Activated gamma-delta T cell treated with Interleukin-2 at 50 U/mL for 16 hours (primary cell): ENCODE data around the gene HOXB4.

Experiments used
- DNase-seq: peaks from one replicate; pipeline ENCODE4 v3.0.0-alpha.2; 2020

Gene HOXB4

GRCh38 chr17:48577946-48578615, at the start of gene HOXB4:
Gene HOXB4, minus strand, starts transcription at chr17:48578350. Its CDS starts 31 bp downstream, at chr17:48578319.
- DNase-seq, result peak; percentile 54

DNA sequence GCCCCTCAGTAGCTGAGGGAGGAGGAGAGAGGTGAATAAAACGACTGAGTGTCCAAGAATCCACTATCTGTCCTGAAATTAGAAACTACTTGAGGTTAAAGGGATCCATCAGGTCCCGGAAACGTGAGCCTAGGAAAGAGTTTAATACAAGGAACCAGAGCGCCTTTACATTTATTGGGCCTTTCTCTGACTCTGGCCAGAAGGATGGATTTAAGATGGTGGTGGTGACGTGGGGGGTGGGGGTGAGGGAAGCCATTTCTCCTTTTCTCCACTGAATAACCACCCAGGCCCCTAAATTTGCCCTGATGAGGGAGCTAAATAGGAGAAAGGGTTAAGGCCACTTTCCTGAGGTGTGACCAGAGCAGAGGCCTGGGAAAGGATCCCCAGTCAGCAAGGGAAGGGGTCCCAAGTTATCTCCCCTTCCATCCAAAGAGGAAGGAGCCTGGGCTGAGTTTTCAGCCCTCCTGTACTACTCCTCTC, 49.0 kb upstream of the HOXB4 start:
- no peak for DNase-seq

DNA sequence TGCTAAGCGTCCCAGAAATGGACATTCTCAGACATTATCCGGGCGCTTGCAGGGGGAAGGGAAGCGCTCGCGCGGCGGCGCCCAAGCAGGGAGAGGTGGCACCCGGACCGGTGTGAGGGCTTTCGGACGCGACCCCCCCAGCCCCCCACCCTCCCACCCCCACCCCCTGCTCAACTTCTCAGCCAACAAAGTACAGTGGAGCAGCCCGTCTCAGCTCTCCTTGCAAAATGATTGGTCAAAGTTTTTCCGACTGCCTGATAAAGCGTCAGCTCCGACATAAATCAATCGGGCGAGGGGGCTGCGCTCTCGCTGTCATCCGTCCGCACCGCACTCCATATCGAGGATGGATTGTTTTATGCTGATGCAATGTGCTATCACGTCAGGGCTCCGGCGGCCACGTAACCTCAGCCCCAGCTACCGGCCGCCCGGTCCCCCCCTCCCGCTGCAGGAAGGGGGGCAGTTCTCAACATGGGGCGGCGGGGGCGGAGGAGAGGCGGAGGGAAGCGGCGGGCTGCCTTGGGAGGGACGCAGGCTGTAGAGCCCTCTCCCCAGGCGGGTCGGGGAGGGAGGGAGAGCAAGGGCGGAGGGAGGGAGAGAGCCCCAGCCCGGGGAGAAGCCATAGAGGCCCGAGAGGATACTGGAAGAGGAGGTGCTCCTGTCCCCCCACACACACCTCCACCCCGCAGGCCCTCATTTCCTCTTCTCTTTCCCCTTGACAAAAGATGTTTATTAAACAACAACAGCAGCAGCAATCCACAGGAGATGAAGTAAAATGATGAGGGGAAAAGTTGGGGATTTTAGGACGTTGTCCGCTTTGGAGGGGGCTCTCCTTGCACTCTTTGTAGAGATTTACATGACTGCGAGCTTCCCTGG, 48.3 kb upstream of the HOXB4 start, which contains the start of gene HOXB9:
Gene HOXB9 (minus strand): TSS at position 114 of the 873 bp plus-strand sequence. CDS start 89 bp downstream, at position 25.
- peak; percentile 42 for DNase-seq

DNA sequence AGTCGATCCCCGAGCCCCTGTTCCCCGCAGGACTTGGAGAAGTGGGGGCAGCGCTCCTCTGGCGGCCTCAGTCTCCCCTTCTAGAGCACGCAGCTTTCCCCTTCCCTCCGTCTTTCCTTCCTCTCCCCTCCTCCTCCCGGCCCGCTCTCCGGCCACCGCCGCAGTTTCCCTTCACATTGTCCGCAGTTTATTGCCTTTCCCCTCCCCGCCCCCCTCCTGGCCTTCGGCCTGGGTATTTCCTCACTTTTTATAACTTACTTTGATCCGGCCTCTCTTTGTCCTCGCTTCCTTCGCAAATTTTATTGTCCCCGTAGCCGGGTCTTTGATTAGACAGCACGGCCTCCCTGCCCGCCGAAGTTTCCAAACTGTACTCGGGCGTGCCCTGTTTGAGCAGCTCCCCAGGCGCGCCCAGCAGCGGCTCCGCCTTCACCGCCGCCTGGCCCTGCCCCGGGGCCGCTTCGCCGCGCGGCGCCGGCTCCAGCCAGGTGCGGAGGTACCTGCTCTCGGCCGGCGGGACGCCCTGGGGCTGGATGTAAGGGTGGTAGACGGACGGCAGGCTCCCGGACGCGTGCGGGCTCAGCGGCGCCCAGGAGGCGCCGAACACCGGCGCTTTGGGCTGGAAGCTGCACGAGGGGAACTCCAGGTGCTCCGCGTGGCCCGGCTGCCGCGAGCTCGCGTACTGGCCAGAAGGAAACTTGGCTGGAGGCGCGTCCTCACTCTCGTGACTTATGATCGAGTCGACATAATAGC, 47.5 kb upstream of the HOXB4 start:
- no peak for DNase-seq

- no peak for DNase-seq
These were observed 46.7 kb upstream of the HOXB4 start for GRCh38 chr17:48624544-48625494.

DNA sequence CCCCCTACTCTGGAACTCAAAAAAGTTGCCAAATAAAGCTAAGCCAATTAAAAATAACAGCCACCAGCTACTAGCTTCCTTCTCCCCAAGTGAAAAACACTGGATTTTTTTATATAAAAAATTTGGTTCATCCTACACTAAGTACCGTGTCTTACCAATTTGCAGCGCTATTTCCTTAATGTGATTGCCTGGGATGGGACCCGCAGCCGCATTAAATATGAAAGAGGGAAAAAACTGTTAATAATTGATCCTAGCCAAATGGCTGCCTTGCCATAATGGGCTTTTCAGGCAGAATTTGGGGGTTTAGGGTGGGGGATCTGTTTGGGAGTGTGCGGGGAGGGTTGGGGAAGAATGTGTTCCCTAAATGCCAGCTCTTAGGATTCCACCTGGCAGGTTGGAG, 46.0 kb upstream of the HOXB4 start:
- no peak for DNase-seq

DNA sequence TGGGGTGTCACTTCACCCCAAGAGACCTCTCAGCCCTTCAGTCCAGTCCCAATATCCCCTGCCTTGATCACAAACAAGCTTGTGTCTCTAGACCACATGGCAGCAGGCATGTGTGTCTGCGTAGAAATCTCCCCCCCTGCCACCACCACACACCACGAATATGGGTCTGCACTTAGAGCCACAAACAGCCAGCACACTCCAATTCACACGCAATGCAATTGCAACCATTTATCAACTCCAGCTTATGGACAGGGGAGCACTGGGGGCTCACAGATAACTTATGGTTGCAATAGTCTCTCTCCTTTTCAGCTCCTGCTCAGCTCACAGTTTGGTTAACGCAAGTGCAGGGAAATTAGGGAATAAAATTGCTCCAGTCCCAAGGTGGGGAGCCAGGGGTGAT, 45.4 kb upstream of the HOXB4 start:
- no peak for DNase-seq

GRCh38 chr17:48622857-48623256, 44.7 kb upstream of the HOXB4 start:
- DNase-seq, result no peak

DNA sequence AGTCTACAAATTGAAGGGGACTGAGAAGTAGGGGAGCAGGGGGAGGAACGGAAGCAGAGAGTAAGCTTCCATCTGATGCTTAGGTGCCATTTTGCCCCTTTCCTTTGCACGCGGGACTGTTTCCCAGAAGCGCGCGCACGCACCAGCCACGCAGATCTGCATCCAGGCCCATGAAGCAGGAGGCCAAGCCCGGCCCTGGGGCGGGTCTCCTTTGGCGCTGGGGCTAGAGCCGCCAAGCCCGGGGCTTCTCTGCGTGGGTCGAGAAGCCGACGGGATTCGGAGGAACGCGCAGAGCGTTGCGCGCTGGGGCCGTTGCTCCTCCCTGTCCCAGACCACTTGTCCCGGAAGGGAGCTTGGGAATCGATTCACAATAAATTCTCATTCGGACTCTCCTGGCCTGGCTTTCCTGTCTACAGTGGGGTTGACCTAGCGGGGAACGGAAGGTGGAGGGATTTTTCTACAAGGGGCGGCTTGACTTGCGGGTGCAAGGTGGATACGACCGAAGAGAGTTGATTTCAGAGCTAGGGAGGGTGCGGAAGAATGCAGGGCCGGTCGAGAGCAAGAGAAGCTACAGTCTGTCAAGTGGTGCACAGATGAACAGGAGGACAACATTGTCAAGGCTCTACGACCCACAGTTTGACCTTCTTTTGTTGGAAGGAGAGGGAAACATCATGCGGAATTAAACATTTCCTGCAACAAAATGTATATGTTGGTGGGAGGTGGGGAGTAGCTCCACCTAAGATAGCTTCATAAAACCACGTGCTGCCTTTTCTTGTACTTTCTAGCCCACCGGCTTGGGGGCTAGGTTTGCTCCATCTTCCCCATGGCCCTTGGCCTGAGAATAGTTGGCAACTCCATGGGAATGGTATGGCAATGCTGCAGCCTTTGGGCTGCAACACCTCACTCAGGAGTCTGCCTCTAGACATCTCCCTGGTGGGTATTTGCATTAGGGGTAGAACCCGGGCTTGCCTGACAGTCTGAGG, 43.6 kb upstream of the HOXB4 start:
- no peak for DNase-seq

- DNase-seq, result no peak
These were observed 42.5 kb upstream of the HOXB4 start for GRCh38 chr17:48620461-48621139.

DNA sequence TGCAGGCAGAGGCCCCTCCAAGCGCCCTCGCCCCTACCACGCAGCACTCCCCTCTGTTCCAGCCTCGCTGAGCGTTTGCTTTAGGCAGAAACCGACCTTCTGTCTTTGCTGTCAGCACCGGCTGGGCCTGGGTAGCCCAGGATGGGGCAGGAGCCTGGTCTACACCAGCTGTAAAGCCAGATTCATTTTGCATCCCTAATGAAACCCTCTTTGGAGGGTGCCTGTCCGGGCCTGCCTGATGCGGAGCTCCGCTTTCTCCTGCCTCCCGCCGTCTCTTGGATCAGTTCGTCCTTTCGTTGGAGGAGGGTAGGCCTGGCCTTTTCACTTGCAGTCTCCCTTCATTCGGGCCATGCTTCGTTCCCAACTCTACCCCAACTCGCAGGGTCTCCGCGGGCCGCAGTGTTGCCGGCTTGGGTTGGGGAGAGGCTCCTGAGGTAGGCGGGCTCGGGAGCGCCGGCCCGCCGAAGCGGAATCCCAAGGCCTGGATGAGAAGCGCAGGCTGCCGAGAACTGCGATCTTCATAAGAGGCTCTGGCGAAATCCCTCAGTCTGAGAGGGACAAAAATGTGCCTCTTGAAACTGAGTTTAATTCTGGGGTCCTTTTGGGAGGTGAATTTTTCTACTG, 41.8 kb upstream of the HOXB4 start:
- no peak for DNase-seq

GRCh38 chr17:48618256-48618896, 40.2 kb upstream of the HOXB4 start:
- DNase-seq, result peak; percentile 79

- DNase-seq, result no peak
These were observed 39.5 kb upstream of the HOXB4 start for GRCh38 chr17:48617471-48618255.

GRCh38 chr17:48616717-48617470, 38.7 kb upstream of the HOXB4 start:
- DNase-seq, result no peak

- DNase-seq, result no peak
These were observed 38.0 kb upstream of the HOXB4 start for GRCh38 chr17:48615963-48616716.

DNA sequence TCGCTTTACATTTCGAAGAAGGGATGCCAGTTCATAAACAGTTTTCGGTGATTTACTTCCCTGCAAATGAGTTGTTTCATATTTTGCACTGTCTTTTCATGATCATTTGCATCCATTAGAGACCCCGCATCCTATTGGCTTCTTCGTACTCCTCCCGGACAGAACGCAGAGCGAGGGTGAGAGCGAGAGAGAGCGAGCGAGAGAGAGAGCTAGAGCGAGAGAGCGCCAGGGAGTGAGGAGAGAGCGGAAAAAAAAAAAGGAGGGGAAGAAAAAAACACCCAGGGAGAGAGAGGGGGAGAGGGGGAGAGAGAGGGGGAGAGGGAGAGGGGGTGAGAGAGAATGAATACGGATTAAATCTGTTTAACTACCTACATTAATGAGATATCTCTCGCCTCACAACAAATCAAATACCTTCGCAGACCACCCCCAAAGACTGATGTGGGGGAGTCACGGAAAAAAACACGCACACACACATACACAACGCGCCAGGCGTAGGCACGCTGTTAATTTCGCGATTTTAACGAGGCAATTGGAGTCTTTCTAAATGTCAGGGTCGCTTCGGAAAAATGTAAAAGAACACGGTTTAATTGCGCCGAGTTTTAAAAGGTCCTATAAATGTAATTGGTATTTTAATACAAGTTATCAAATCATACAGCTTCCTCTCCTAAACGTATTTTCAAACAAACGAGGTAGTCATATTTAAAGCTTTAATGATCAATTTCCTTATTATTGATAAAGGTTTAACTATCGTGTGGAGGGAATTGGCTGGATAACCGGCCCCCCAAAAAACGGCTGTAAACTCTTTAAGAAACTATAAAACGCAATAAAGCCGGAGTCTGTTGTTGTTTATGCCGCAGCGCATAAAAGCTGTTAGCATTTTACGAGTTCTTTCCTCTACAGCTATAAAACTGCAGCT, 37.2 kb upstream of the HOXB4 start, which contains the start of gene HOXB8:
Gene HOXB8 (minus strand): TSS at position 246 of the 916 bp plus-strand sequence. CDS start 588 bp downstream, outside the sequence.
- no peak for DNase-seq
